HL-60 (cell line): ENCODE measurements around the gene C1QTNF9.
"Not testable (repeated sequence)": the region's sequence is repeated elsewhere in the genome, so short reads cannot be mapped to it uniquely, and the experiment has no call there.

Source experiments
- GABPA ChIP-seq: IDR thresholded peaks from 2 replicates; pipeline ENCODE4 v1.6.1; 2012; ENCODE audit warnings: low read depth
- POLR2AphosphoS5 ChIP-seq: IDR thresholded peaks from 2 replicates; pipeline ENCODE4 v1.6.1; 2012; ENCODE audit warnings: low read depth
- SPI1 ChIP-seq: IDR thresholded peaks from 2 replicates; pipeline ENCODE4 v1.6.1; 2012; ENCODE audit warnings: low read depth, mild to moderate bottlenecking, borderline replicate concordance
- TF ChIP-seq, protein P1 (sequence below): IDR thresholded peaks from one replicate; pipeline ENCODE4 v1.5.1; 2011; ENCODE audit warnings: low read length, control low read depth, inconsistent platforms; ENCODE audit not compliant: insufficient read depth
- TF ChIP-seq, protein P2 (sequence below): IDR thresholded peaks from 2 replicates; pipeline ENCODE4 v1.6.1; 2012; ENCODE audit warnings: low read depth; ENCODE audit not compliant: insufficient replicate concordance

DNA sequence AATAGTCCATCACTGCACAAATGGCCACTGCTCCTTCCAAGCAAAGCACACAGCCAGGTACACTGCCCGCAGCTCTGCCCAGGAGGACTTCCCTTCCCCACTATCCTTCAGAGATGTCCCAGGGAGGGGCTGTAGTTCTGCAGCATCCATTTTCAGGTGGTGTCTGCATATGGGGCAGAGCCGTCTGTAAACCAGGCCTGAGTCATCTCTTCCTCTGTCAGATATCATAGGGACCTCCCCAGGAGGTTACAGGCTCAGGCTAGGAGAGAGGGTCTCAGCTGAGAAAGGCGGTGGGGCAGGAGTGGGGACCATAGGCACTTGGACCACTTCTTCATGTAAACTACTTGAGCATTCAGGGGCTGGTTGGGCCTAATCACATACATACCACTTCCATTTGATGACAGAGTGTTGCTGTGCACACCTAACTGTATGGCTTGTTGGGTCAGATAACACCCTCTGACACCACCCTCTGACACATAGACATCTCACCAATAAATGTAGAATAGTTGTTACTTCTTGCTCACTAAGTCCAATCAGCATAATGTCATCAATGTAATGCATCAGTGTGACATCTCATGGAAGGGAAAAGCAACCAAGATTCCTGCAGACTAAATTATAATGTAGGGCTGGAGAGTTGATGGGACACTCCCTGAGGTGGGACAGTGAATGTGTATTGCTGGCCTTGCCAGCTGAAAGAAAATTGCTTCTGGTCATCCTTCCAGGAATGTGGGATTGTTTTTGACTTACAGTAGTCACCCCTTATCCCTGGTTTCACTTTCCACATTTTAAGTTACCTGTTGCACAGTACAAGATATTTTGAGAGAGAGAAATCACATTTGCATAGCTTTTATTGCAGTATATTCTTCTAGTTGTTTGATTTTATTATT lies 40.6 kb downstream of the C1QTNF9 start:
- TF ChIP-seq, protein P1, sequence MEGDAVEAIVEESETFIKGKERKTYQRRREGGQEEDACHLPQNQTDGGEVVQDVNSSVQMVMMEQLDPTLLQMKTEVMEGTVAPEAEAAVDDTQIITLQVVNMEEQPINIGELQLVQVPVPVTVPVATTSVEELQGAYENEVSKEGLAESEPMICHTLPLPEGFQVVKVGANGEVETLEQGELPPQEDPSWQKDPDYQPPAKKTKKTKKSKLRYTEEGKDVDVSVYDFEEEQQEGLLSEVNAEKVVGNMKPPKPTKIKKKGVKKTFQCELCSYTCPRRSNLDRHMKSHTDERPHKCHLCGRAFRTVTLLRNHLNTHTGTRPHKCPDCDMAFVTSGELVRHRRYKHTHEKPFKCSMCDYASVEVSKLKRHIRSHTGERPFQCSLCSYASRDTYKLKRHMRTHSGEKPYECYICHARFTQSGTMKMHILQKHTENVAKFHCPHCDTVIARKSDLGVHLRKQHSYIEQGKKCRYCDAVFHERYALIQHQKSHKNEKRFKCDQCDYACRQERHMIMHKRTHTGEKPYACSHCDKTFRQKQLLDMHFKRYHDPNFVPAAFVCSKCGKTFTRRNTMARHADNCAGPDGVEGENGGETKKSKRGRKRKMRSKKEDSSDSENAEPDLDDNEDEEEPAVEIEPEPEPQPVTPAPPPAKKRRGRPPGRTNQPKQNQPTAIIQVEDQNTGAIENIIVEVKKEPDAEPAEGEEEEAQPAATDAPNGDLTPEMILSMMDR: not testable (repeated sequence)
- TF ChIP-seq, protein P2, sequence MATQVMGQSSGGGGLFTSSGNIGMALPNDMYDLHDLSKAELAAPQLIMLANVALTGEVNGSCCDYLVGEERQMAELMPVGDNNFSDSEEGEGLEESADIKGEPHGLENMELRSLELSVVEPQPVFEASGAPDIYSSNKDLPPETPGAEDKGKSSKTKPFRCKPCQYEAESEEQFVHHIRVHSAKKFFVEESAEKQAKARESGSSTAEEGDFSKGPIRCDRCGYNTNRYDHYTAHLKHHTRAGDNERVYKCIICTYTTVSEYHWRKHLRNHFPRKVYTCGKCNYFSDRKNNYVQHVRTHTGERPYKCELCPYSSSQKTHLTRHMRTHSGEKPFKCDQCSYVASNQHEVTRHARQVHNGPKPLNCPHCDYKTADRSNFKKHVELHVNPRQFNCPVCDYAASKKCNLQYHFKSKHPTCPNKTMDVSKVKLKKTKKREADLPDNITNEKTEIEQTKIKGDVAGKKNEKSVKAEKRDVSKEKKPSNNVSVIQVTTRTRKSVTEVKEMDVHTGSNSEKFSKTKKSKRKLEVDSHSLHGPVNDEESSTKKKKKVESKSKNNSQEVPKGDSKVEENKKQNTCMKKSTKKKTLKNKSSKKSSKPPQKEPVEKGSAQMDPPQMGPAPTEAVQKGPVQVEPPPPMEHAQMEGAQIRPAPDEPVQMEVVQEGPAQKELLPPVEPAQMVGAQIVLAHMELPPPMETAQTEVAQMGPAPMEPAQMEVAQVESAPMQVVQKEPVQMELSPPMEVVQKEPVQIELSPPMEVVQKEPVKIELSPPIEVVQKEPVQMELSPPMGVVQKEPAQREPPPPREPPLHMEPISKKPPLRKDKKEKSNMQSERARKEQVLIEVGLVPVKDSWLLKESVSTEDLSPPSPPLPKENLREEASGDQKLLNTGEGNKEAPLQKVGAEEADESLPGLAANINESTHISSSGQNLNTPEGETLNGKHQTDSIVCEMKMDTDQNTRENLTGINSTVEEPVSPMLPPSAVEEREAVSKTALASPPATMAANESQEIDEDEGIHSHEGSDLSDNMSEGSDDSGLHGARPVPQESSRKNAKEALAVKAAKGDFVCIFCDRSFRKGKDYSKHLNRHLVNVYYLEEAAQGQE: not testable (repeated sequence)
- TF ChIP-seq GABPA, POLR2AphosphoS5, SPI1: not testable (repeated sequence)
